Stomach (tissue), 4 donors: Measurements from ENCODE around the gene EIF2B4.

Source experiments
- CTCF ChIP-seq, 7 experiments: fragments of 450-650 bp in 4 of 7; fragments of 200-600 bp in 3 of 7; sonication (generic) in 3 of 7; IDR thresholded peaks; one replicate each; pipeline ENCODE4 v1.5.1; 2016 to 2019; ENCODE audit warnings: antibody characterized with exemption in 7 of 7, control low read depth in 2 of 7, mild to moderate bottlenecking in 1 of 7
- EP300 ChIP-seq: sonication (generic); formaldehyde crosslinking; IDR thresholded peaks from one replicate; pipeline ENCODE4 v1.6.1; 2017; ENCODE audit warnings: antibody characterized with exemption
- POLR2A ChIP-seq, 4 donors: fragments of 450-650 bp; IDR thresholded peaks; one replicate each; pipeline ENCODE4 v1.6.1; 2016; ENCODE audit warnings: antibody characterized with exemption in 4 of 4, control low read depth in 2 of 4, mild to moderate bottlenecking in 1 of 4, moderate library complexity in 1 of 4
- POLR2AphosphoS5 ChIP-seq, 3 donors: sonication (generic); formaldehyde crosslinking; IDR thresholded peaks; one replicate each; pipeline ENCODE4 v1.6.1; 2016; ENCODE audit warnings: antibody characterized with exemption in 3 of 3

- TF ChIP-seq CTCF (IDR thresholded peaks at IDR 0.05) (peak in 1 of 7 experiments; percentile 8), EP300 (no peak), POLR2A (IDR thresholded peaks at IDR 0.05) (peak in 1 of 4 donors; percentile 11), POLR2AphosphoS5 (IDR thresholded peaks at IDR 0.05) (peak; percentile 1 to 91 (median 84))
Measured at GRCh38 chr2:27409321-27410073, 39.4 kb upstream of the EIF2B4 start, which contains the start of gene PPM1G.
